Esophagus (tissue), 2 donors: ENCODE measurements around the gene UXS1. TPM values are rescaled to one million over a fixed set of nuclear protein-coding genes. Genes with fewer than 3 reads are reported as not detected.

Experiments
- H3K27ac ChIP-seq, 2 donors: one replicate each; pipeline ENCODE4 v1.5.1; 2013; ENCODE audit warnings: low read depth in 2 of 2, mild to moderate bottlenecking in 2 of 2, inconsistent platforms in 1 of 2, low read length in 1 of 2, moderate library complexity in 1 of 2
- H3K27me3 ChIP-seq, 2 donors: one replicate each; pipeline ENCODE4 v1.6.1; 2013; ENCODE audit warnings: low read length in 2 of 2, control low read depth in 1 of 2, mild to moderate bottlenecking in 1 of 2; ENCODE audit not compliant: insufficient read depth in 2 of 2, control insufficient read depth in 1 of 2
- H3K36me3 ChIP-seq, 2 donors: one replicate each; pipeline ENCODE4 v1.6.1; 2013; ENCODE audit warnings: low read length in 1 of 2; ENCODE audit not compliant: control insufficient read depth in 2 of 2, insufficient read depth in 2 of 2
- H3K4me1 ChIP-seq, 2 donors: one replicate each; pipeline ENCODE4 v1.6.1; 2013; ENCODE audit warnings: low read length in 1 of 2; ENCODE audit not compliant: control insufficient read depth in 2 of 2, insufficient read depth in 2 of 2
- H3K4me3 ChIP-seq, 2 donors: one replicate each; pipeline ENCODE4 v1.5.1; 2013; ENCODE audit warnings: low read length in 2 of 2, mild to moderate bottlenecking in 2 of 2, low read depth in 1 of 2, moderate library complexity in 1 of 2
- H3K9me3 ChIP-seq, 2 donors: one replicate each; pipeline ENCODE4 v1.6.1; 2013; ENCODE audit warnings: mild to moderate bottlenecking in 2 of 2, low read depth in 1 of 2, low read length in 1 of 2, moderate library complexity in 1 of 2; ENCODE audit not compliant: control insufficient read depth in 2 of 2, insufficient read depth in 1 of 2
- WGBS, 2 donors: extraction: QIAGEN DNeasy Blood & Tissue Kit; methylation state at CpG; one replicate each; pipeline ENCODE4 v1.1.7; 2013; 5-methylcytosine and 5-hydroxymethylcytosine counted together
- polyA plus RNA-seq, 2 donors: library from polyadenylated mRNA; stranded (reverse); fragments of 200-250 nt; gene quantifications; one replicate each; pipeline ENCODE4 v1.2.3, GENCODE V29; 2013
- donor health status: healthy with polysubstance abuse.
- donor health status: Bipolar disorder and iron deficiency.

UXS1 gene
- polyA plus RNA-seq, 2 donors = 12.0 to 16.5 TPM

- H3K27me3 ChIP-seq = no peaks in the 10 kb centered on the region
- no peak overlapping the region for H3K27ac ChIP-seq
- no peaks in the 10 kb centered on the region for H3K4me1 ChIP-seq
- no peak overlapping the region for H3K4me3 ChIP-seq
- peaks cover 0 to 6% of the 10 kb centered on the region in 2 donors for H3K36me3 ChIP-seq
- 84 to 86% methylated on average over 10 of the region's 10 CpGs for WGBS, 2 donors
- peaks cover 0 to 2% of the 10 kb centered on the region in 2 donors for H3K9me3 ChIP-seq
Measured at GRCh38 chr2:106156305-106157296, 37.5 kb downstream of the UXS1 start.

GRCh38 chr2:106153781-106154180 is 40.3 kb downstream of the UXS1 start:
- Histone ChIP-seq H3K27me3 (no peaks in the 10 kb centered on the region), H3K9me3 (peaks cover 0 to 2% of the 10 kb centered on the region in 2 donors), H3K36me3 (no peaks in the 10 kb centered on the region), H3K4me1 (no peaks in the 10 kb centered on the region), H3K4me3 (no peak overlapping the region), H3K27ac (no peak overlapping the region)
- WGBS, 2 donors = 82 to 95% methylated on average over 1 of the region's 1 CpG

- H3K27ac ChIP-seq = no peak overlapping the region
- H3K27me3 ChIP-seq = no peaks in the 10 kb centered on the region
- no peaks in the 10 kb centered on the region for H3K4me1 ChIP-seq
- peaks cover 0 to 11% of the 10 kb centered on the region in 2 donors for H3K36me3 ChIP-seq
- no peaks in the 10 kb centered on the region for H3K9me3 ChIP-seq
- 86 to 91% methylated on average over 3 of the region's 3 CpGs for WGBS, 2 donors
- no peak overlapping the region for H3K4me3 ChIP-seq
Measured at GRCh38 chr2:106147665-106148064, 46.4 kb downstream of the UXS1 start.

- WGBS, 2 donors = 67 to 71% methylated on average over 3 of the region's 3 CpGs
- Histone ChIP-seq H3K27ac (no peak overlapping the region), H3K4me1 (no peaks in the 10 kb centered on the region), H3K4me3 (no peak overlapping the region), H3K27me3 (no peaks in the 10 kb centered on the region), H3K9me3 (no peaks in the 10 kb centered on the region), H3K36me3 (peaks cover 0 to 11% of the 10 kb centered on the region in 2 donors)
Measured at GRCh38 chr2:106147159-106147558, 46.9 kb downstream of the UXS1 start.

GRCh38 chr2:106144621-106145331 is 49.3 kb downstream of the UXS1 start:
- no peaks in the 10 kb centered on the region for H3K4me1 ChIP-seq
- no peaks in the 10 kb centered on the region for H3K27me3 ChIP-seq
- peaks cover 0 to 11% of the 10 kb centered on the region in 2 donors for H3K36me3 ChIP-seq
- no peak overlapping the region for H3K27ac ChIP-seq
- WGBS, 2 donors = 75 to 82% methylated on average over 21 of the region's 21 CpGs
- H3K9me3 ChIP-seq = no peaks in the 10 kb centered on the region
- H3K4me3 ChIP-seq = no peak overlapping the region

- peaks cover 0 to 11% of the 10 kb centered on the region in 2 donors for H3K36me3 ChIP-seq
- no peak overlapping the region for H3K4me3 ChIP-seq
- no peaks in the 10 kb centered on the region for H3K4me1 ChIP-seq
- H3K9me3 ChIP-seq = no peaks in the 10 kb centered on the region
- no peaks in the 10 kb centered on the region for H3K27me3 ChIP-seq
- 77 to 86% methylated on average over 7 of the region's 7 CpGs for WGBS, 2 donors
- no peak overlapping the region for H3K27ac ChIP-seq
Measured at GRCh38 chr2:106143495-106144215, 50.4 kb downstream of the UXS1 start.

- 81 to 85% methylated on average over 3 of the region's 3 CpGs for WGBS, 2 donors
- Histone ChIP-seq H3K27me3 (no peaks in the 10 kb centered on the region), H3K4me3 (no peak overlapping the region), H3K4me1 (no peaks in the 10 kb centered on the region), H3K27ac (no peak overlapping the region), H3K36me3 (peaks cover 0 to 11% of the 10 kb centered on the region in 2 donors), H3K9me3 (no peaks in the 10 kb centered on the region)
Measured at GRCh38 chr2:106142683-106143082, 51.4 kb downstream of the UXS1 start.

- 65 to 71% methylated on average over 2 of the region's 2 CpGs for WGBS, 2 donors
- Histone ChIP-seq H3K4me3 (no peak overlapping the region), H3K36me3 (peaks cover 0 to 11% of the 10 kb centered on the region in 2 donors), H3K9me3 (no peaks in the 10 kb centered on the region), H3K4me1 (no peaks in the 10 kb centered on the region), H3K27ac (no peak overlapping the region), H3K27me3 (no peaks in the 10 kb centered on the region)
Measured at GRCh38 chr2:106140913-106141312, 53.2 kb downstream of the UXS1 start.

- H3K4me3 ChIP-seq = no peak overlapping the region
- peaks cover 0 to 10% of the 10 kb centered on the region in 2 donors for H3K36me3 ChIP-seq
- H3K27ac ChIP-seq = peak overlapping the region in 1 of 2 donors; percentile 46
- 71% methylated on average over 6 of the region's 6 CpGs for WGBS, 2 donors
- no peaks in the 10 kb centered on the region for H3K27me3 ChIP-seq
- no peaks in the 10 kb centered on the region for H3K4me1 ChIP-seq
- H3K9me3 ChIP-seq = no peaks in the 10 kb centered on the region
Measured at GRCh38 chr2:106140113-106140512, 54.0 kb downstream of the UXS1 start.
